GM10266 (cell line): ENCODE measurements around the gene SPEM3.

Experiments used
- DNase-seq: peaks from one replicate; pipeline ENCODE4 v3.0.0; 2012; ENCODE audit errors: extremely low spot score
- CTCF ChIP-seq: IDR thresholded peaks from 2 replicates; pipeline ENCODE4 v1.5.1; 2012; ENCODE audit warnings: mild to moderate bottlenecking, low read depth; ENCODE audit not compliant: control insufficient read depth, insufficient read depth; ENCODE audit errors: missing control alignments

SPEM3 gene

GRCh38 chr17:7393613-7394451, 34.8 kb upstream of the SPEM3 start:
- no peak for TF ChIP-seq CTCF
- peak; percentile 74 for DNase-seq

GRCh38 chr17:7394452-7395191, 34.0 kb upstream of the SPEM3 start, which contains the start of gene PLSCR3:
Gene PLSCR3, minus strand, starts transcription at chr17:7394525. Its CDS starts 415 bp downstream, at chr17:7394110.
- TF ChIP-seq CTCF, result peak; percentile 25
- DNase-seq, result peak; percentile 98

- no peak for DNase-seq
These were observed 32.5 kb upstream of the SPEM3 start for GRCh38 chr17:7396147-7396546.

GRCh38 chr17:7398612-7399011, 30.0 kb upstream of the SPEM3 start:
- no peak for DNase-seq
- no peak for TF ChIP-seq CTCF

More at GRCh38 chr17:7396147-7396546, 32.5 kb upstream of the SPEM3 start:
- TF ChIP-seq CTCF, result no peak

GRCh38 chr17:7403043-7403726, 25.5 kb upstream of the SPEM3 start:
- DNase-seq, result no peak

GRCh38 chr17:7403727-7403976, 25.0 kb upstream of the SPEM3 start:
- no peak for DNase-seq
- no peak for TF ChIP-seq CTCF

More at GRCh38 chr17:7403043-7403726, 25.5 kb upstream of the SPEM3 start:
- TF ChIP-seq CTCF, result no peak
